SK-N-SH treated with all-trans-retinoic acid at 6 μM for 48 hours (cell line): Measurements from ENCODE around the gene ZNF330.

Experiments used
- ATAC-seq: fragments of 200-7000 bp; cut with Tn5 transposase; 3 replicates; pipeline ENCODE4 v1.9.1; 2020; ENCODE audit warnings: mild to moderate bottlenecking, moderate library complexity
- ARNTL ChIP-seq: fragments of 450-650 bp; formaldehyde crosslinking; IDR thresholded peaks from 2 replicates; pipeline ENCODE4 v1.5.0; 2020; ENCODE audit warnings: low read depth, mild to moderate bottlenecking, moderate library complexity, borderline replicate concordance
- BACH2 ChIP-seq: fragments of 250-450 bp; sonication (Bioruptor Pico); IDR thresholded peaks from 2 replicates; pipeline ENCODE4 v1.9.0; 2021; ENCODE audit warnings: mild to moderate bottlenecking, borderline replicate concordance
- CREB5 ChIP-seq: fragments of 250-450 bp; sonication (Bioruptor Pico); IDR thresholded peaks from 2 replicates; pipeline ENCODE4 v1.5.1; 2020; ENCODE audit warnings: low read depth, mild to moderate bottlenecking, moderate library complexity
- CSDC2 ChIP-seq: fragments of 250-450 bp; sonication (Bioruptor Pico); IDR thresholded peaks from 2 replicates; pipeline ENCODE4 v1.5.0; 2020; ENCODE audit warnings: mild to moderate bottlenecking, moderate library complexity
- CSRNP3 ChIP-seq: fragments of 250-450 bp; sonication (Bioruptor Pico); IDR thresholded peaks from 2 replicates; pipeline ENCODE4 v1.5.1; 2021; ENCODE audit warnings: mild to moderate bottlenecking, moderate library complexity
- ESRRG ChIP-seq: fragments of 250-450 bp; sonication (Bioruptor Pico); IDR thresholded peaks from 2 replicates; pipeline ENCODE4 v1.6.1; 2021; ENCODE audit warnings: mild to moderate bottlenecking
- GLIS3 ChIP-seq: fragments of 250-450 bp; sonication (Bioruptor Pico); IDR thresholded peaks from 2 replicates; pipeline ENCODE4 v1.5.0; 2020; ENCODE audit warnings: mild to moderate bottlenecking, moderate library complexity
- ISL1 ChIP-seq: fragments of 250-450 bp; sonication (Bioruptor Pico); IDR thresholded peaks from 2 replicates; pipeline ENCODE4 v2.1.2; 2022; ENCODE audit warnings: mild to moderate bottlenecking, moderate library complexity
- OSR1 ChIP-seq: fragments of 250-450 bp; sonication (Bioruptor Pico); IDR thresholded peaks from 2 replicates; pipeline ENCODE4 v1.8.0; 2022; ENCODE audit warnings: moderate library complexity, mild to moderate bottlenecking, inconsistent platforms
- PATZ1 ChIP-seq: fragments of 250-450 bp; sonication (Bioruptor Pico); IDR thresholded peaks from 2 replicates; pipeline ENCODE4 v1.8.0; 2020; ENCODE audit warnings: mild to moderate bottlenecking, moderate library complexity, borderline replicate concordance
- POU6F1 ChIP-seq: fragments of 250-450 bp; sonication (Bioruptor Pico); IDR thresholded peaks from 2 replicates; pipeline ENCODE4 v1.8.0; 2021; ENCODE audit warnings: low read depth, mild to moderate bottlenecking, moderate library complexity, borderline replicate concordance
- PPARA ChIP-seq: fragments of 250-450 bp; sonication (Bioruptor Pico); IDR thresholded peaks from 2 replicates; pipeline ENCODE4 v1.5.0; 2020; ENCODE audit warnings: mild to moderate bottlenecking, borderline replicate concordance
- RARB ChIP-seq: fragments of 250-450 bp; sonication (Bioruptor Pico); IDR thresholded peaks from 2 replicates; pipeline ENCODE4 v1.8.0; 2021; ENCODE audit warnings: mild to moderate bottlenecking, moderate library complexity
- SNAI2 ChIP-seq: fragments of 250-450 bp; sonication (Bioruptor Pico); IDR thresholded peaks from 2 replicates; pipeline ENCODE4 v1.5.0; 2020; ENCODE audit warnings: mild to moderate bottlenecking, moderate library complexity
- TCF4 ChIP-seq: fragments of 250-450 bp; sonication (Bioruptor Pico); IDR thresholded peaks from 2 replicates; pipeline ENCODE4 v1.8.0; 2021; ENCODE audit warnings: mild to moderate bottlenecking, moderate library complexity, borderline replicate concordance
- TOX ChIP-seq: fragments of 250-450 bp; sonication (Bioruptor Pico); IDR thresholded peaks from 2 replicates; pipeline ENCODE4 v1.8.0; 2021; ENCODE audit warnings: mild to moderate bottlenecking, moderate library complexity, borderline replicate concordance
- TSHZ2 ChIP-seq: fragments of 250-450 bp; sonication (Bioruptor Pico); IDR thresholded peaks from 2 replicates; pipeline ENCODE4 v1.5.0; 2020; ENCODE audit warnings: mild to moderate bottlenecking, moderate library complexity
- ZC3H10 ChIP-seq: fragments of 250-450 bp; sonication (Bioruptor Pico); IDR thresholded peaks from 2 replicates; pipeline ENCODE4 v1.5.1; 2021; ENCODE audit warnings: mild to moderate bottlenecking, moderate library complexity
- ZFP3 ChIP-seq: fragments of 250-450 bp; sonication (Bioruptor Pico); IDR thresholded peaks from 2 replicates; pipeline ENCODE4 v1.5.0; 2020; ENCODE audit warnings: mild to moderate bottlenecking, moderate library complexity
- ZFP30 ChIP-seq: fragments of 450-650 bp; formaldehyde crosslinking; IDR thresholded peaks from 2 replicates; pipeline ENCODE4 v1.5.0; 2022; ENCODE audit warnings: mild to moderate bottlenecking, moderate library complexity
- ZNF565 ChIP-seq: fragments of 450-650 bp; formaldehyde crosslinking; conservative IDR thresholded peaks from 2 replicates; pipeline ENCODE4 v1.5.0; 2020; ENCODE audit warnings: low read depth, mild to moderate bottlenecking, moderate library complexity
- ZNF70 ChIP-seq: fragments of 450-650 bp; formaldehyde crosslinking; IDR thresholded peaks from 2 replicates; pipeline ENCODE4 v1.5.0; 2020; ENCODE audit warnings: mild to moderate bottlenecking, moderate library complexity
- ZNF8 ChIP-seq: fragments of 450-650 bp; formaldehyde crosslinking; IDR thresholded peaks from 2 replicates; pipeline ENCODE4 v1.5.0; 2020; ENCODE audit warnings: mild to moderate bottlenecking, moderate library complexity

ZNF330 gene

GRCh38 chr4:141210168-141210567 is 10.5 kb upstream of the ZNF330 start:
- ATAC-seq = no peak
- TF ChIP-seq ARNTL (CRISPR knock-in tag) (no peak), TCF4 (CRISPR knock-in tag) (no peak), PATZ1 (CRISPR knock-in tag) (no peak), BACH2 (CRISPR knock-in tag) (no peak), ZNF565 (CRISPR knock-in tag) (no peak), ISL1 (no peak), ZNF8 (CRISPR knock-in tag) (no peak), OSR1 (CRISPR knock-in tag) (no peak), ZFP3 (CRISPR knock-in tag) (no peak)

GRCh38 chr4:141213550-141213991 is 7.1 kb upstream of the ZNF330 start:
- ATAC-seq = no peak
- no peak for TF ChIP-seq ZNF70
- TF ChIP-seq CREB5 = no peak
- TF ChIP-seq SNAI2 (CRISPR knock-in tag) = no peak
- TF ChIP-seq POU6F1 (CRISPR knock-in tag) = no peak
- TF ChIP-seq ZC3H10 (CRISPR knock-in tag) = no peak
- no peak for TF ChIP-seq ESRRG (CRISPR knock-in tag)
- TF ChIP-seq ZFP30 (CRISPR knock-in tag) = no peak
- no peak for TF ChIP-seq OSR1 (CRISPR knock-in tag)

- ATAC-seq = peak; percentile 95
- TF ChIP-seq CREB5 (peak; percentile 69; the same call in 1 of the 2 replicates), TSHZ2 (CRISPR knock-in tag) (no peak), ZNF8 (CRISPR knock-in tag) (no peak), PATZ1 (CRISPR knock-in tag) (peak; percentile 59; the same call in 1 of the 2 replicates), ZNF565 (CRISPR knock-in tag) (no peak), GLIS3 (CRISPR knock-in tag) (no peak), TCF4 (CRISPR knock-in tag) (peak; percentile 81), POU6F1 (CRISPR knock-in tag) (peak; percentile 92; the same call in 1 of the 2 replicates), ARNTL (CRISPR knock-in tag) (no peak), OSR1 (CRISPR knock-in tag) (no peak), TOX (CRISPR knock-in tag) (peak; percentile 88), ZC3H10 (CRISPR knock-in tag) (peak; percentile 80), ZNF70 (no peak), ZFP30 (CRISPR knock-in tag) (no peak), ZFP3 (CRISPR knock-in tag) (no peak), RARB (0 out of 2 replicates have a peak, but pooled peaks have one; percentile 78), PPARA (CRISPR knock-in tag) (no peak), CSRNP3 (CRISPR knock-in tag) (0 out of 2 replicates have a peak, but pooled peaks have one; percentile 75), ESRRG (CRISPR knock-in tag) (no peak), ISL1 (peak; percentile 98), CSDC2 (CRISPR knock-in tag) (no peak)
Observed at GRCh38 chr4:141215030-141215429, 5.7 kb upstream of the ZNF330 start.
